OCI-LY1 (cell line): ENCODE data around the gene TAL2.

Experiments
- EZH2 ChIP-seq: fragments of 200-600 bp; sonication (generic), shearing (Covaris generic); IDR thresholded peaks from 2 replicates; pipeline ENCODE4 v1.8.0; 2017; ENCODE audit warnings: borderline replicate concordance, mixed run types, mild to moderate bottlenecking, antibody characterized with exemption, low read length, moderate library complexity, mixed read lengths
- TF ChIP-seq, protein P1 (sequence below): fragments of 200-600 bp; sonication (generic), shearing (Covaris generic); IDR thresholded peaks from 2 replicates; pipeline ENCODE4 v1.5.1; 2017; ENCODE audit warnings: mild to moderate bottlenecking, antibody characterized with exemption, low read length, moderate library complexity, mixed read lengths

DNA sequence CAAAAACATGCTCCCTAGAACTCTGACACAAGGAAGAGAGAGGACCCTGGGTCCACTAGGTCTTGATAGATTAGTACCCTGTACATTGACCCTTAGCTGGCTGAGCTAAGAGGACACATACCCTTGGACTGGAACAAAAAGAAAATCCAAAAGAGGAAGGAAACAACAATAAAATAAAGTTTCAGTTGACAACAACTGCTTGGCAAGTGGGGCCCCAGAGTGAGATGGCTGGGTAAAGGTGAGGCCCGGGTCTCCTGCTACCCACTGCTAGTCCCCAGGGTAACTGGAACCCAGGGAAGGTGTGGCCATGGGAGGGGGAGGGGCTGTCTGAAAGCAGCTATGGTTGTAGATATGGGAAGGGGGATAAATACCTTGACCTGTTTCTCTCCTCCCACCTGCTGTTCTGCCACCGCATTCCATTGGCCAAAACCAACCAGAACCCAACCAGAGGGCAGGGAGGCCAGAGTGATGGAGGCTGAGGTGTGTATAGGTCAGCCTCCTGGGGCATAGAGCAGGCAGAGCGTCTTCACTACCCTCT, 11.7 kb downstream of the TAL2 start:
- TF ChIP-seq, protein P1, sequence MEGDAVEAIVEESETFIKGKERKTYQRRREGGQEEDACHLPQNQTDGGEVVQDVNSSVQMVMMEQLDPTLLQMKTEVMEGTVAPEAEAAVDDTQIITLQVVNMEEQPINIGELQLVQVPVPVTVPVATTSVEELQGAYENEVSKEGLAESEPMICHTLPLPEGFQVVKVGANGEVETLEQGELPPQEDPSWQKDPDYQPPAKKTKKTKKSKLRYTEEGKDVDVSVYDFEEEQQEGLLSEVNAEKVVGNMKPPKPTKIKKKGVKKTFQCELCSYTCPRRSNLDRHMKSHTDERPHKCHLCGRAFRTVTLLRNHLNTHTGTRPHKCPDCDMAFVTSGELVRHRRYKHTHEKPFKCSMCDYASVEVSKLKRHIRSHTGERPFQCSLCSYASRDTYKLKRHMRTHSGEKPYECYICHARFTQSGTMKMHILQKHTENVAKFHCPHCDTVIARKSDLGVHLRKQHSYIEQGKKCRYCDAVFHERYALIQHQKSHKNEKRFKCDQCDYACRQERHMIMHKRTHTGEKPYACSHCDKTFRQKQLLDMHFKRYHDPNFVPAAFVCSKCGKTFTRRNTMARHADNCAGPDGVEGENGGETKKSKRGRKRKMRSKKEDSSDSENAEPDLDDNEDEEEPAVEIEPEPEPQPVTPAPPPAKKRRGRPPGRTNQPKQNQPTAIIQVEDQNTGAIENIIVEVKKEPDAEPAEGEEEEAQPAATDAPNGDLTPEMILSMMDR: no peak
- TF ChIP-seq EZH2: no peak
